HG03442 (cell line): ENCODE measurements around the gene MTHFS.

Experiments
- ATAC-seq: cut with Tn5 transposase; IDR thresholded peaks from one replicate; pipeline ENCODE4 v1.9.1; 2021; ENCODE audit warnings: mild to moderate bottlenecking, moderate library complexity; ENCODE audit not compliant: unreplicated experiment

The MTHFS gene

GRCh38 chr15:79824136-79824701 lies 72.6 kb downstream of the MTHFS start:
- ATAC-seq = no peak

- no peak for ATAC-seq
These were observed 76.0 kb downstream of the MTHFS start for GRCh38 chr15:79820820-79821219.

GRCh38 chr15:79820176-79820575 lies 76.6 kb downstream of the MTHFS start:
- no peak for ATAC-seq

GRCh38 chr15:79816571-79816970 lies 80.2 kb downstream of the MTHFS start:
- ATAC-seq = no peak

- ATAC-seq = no peak
These were observed 81.3 kb downstream of the MTHFS start for GRCh38 chr15:79815468-79815867.

- no peak for ATAC-seq
These were observed 84.3 kb downstream of the MTHFS start for GRCh38 chr15:79812541-79812940.

GRCh38 chr15:79811406-79812405 lies 85.1 kb downstream of the MTHFS start:
- no peak for ATAC-seq

- ATAC-seq = no peak
These were observed 92.0 kb downstream of the MTHFS start for GRCh38 chr15:79804838-79805237.

- no peak for ATAC-seq
These were observed 98.5 kb downstream of the MTHFS start for GRCh38 chr15:79798311-79798710.
